Fibroblast of pulmonary artery (primary cell): ENCODE results near the gene DAGLB.

Source experiments
- DNase-seq: peaks from one replicate; pipeline ENCODE4 v3.0.0-alpha.2; 2010; ENCODE audit warnings: low read depth
- H3K4me3 ChIP-seq: replicated peaks from 2 replicates; pipeline ENCODE4 v1.5.1; 2011; ENCODE audit warnings: low read depth, mild to moderate bottlenecking, control low read depth, low read length, moderate library complexity
- TF ChIP-seq, protein P1 (sequence below): IDR thresholded peaks from 2 replicates; pipeline ENCODE4 v1.5.1; 2011; ENCODE audit warnings: mild to moderate bottlenecking, control low read depth, low read length, inconsistent platforms; ENCODE audit errors: missing control alignments

The DAGLB gene

DNA sequence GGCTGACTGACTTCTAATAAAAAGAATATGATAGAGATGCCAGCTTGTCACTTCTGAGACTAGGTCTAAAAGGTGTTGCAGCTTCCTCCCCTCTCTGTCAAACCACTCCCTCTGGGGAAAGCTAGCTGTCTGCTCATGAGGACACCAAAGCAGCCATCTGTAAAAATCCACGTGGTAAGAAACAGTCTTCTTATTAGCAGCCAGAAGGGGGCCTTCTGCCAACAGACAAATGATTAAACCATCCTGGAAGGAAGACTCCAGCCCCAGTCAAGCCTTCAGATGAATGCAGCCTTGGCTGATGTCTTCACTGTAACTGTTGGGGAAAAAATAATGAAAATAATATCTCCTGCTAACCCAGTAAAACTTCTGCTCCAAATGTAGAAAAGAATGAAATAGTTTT is 41.9 kb upstream of the DAGLB start:
- no peak for DNase-seq
- TF ChIP-seq, protein P1, sequence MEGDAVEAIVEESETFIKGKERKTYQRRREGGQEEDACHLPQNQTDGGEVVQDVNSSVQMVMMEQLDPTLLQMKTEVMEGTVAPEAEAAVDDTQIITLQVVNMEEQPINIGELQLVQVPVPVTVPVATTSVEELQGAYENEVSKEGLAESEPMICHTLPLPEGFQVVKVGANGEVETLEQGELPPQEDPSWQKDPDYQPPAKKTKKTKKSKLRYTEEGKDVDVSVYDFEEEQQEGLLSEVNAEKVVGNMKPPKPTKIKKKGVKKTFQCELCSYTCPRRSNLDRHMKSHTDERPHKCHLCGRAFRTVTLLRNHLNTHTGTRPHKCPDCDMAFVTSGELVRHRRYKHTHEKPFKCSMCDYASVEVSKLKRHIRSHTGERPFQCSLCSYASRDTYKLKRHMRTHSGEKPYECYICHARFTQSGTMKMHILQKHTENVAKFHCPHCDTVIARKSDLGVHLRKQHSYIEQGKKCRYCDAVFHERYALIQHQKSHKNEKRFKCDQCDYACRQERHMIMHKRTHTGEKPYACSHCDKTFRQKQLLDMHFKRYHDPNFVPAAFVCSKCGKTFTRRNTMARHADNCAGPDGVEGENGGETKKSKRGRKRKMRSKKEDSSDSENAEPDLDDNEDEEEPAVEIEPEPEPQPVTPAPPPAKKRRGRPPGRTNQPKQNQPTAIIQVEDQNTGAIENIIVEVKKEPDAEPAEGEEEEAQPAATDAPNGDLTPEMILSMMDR = no peak
- H3K4me3 ChIP-seq = no peak overlapping the region

DNA sequence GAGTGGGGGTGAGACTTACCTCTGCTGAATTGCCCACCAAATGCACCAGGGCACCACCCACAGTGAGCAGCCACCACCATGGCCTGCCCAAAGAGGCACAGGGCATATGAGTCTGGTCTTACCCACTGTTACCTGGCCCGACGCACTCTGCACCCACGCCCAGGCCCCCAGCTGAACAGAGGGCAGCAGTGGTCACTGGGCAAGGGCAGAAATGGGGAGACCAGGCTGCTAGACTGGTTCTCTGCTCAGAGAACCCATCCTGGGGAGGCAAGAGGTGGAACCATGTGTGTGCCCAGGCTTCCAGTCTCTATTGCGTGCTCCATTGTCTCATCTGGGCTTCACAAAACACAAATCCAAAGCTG is 39.4 kb upstream of the DAGLB start:
- DNase-seq = no peak
- TF ChIP-seq, protein P1 = no peak
- no peak overlapping the region for H3K4me3 ChIP-seq

DNA sequence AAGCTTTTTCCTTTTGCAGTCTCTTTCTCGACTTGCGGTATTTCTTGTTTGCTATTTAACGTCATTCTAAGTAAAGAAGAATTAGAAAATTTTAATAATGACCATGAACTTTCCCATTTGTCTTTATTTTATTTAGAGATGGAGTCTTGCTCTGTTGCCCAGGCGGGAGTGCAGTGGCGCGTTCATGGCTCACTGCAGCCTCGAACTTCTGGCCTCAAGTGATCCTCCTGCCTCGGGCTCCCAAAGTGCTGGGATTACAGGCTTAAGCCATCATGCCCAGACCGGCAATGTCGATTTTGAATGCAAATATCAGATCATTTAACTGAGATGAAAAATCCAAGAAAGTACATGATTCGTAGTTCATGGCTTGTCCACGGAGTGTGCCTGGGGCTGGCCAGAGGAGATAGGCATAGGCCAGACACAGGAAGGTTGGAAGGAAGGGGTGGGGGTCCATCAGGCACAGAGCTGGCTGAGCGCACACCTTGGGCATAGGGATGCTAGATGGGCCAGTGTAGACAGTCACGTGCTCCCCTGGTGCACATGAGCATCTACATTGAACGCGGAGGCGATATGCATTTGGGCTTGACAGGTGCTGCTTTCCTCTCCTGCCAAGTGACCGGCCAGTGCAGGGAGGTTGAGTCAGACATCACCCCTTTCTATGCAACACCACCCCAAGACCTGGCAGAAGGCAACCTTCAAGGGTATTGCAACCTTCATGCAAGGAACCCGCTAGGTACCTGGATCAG is 38.9 kb upstream of the DAGLB start:
- no peak overlapping the region for H3K4me3 ChIP-seq
- TF ChIP-seq, protein P1 = no peak
- no peak for DNase-seq

DNA sequence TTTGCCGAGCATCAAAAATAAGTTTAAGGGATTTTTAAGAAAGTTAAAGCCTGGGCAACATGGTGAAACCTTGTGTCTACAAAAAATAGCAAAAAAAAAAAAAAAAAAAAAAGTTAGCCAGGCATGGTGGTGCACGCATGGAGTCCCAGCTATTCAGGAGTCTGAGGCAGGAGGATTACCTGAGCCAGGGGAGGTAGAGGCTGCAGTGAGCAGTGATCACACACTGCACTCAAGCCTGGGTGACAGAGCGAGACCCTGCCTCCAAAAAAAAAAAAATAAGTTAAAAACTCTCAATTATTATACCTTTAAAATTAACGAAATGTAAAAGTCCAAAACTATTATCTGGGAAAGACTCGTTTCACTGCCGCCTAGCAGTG is 35.0 kb upstream of the DAGLB start:
- TF ChIP-seq, protein P1 = no peak
- H3K4me3 ChIP-seq = peak overlapping the region; percentile 92
- DNase-seq = no peak

DNA sequence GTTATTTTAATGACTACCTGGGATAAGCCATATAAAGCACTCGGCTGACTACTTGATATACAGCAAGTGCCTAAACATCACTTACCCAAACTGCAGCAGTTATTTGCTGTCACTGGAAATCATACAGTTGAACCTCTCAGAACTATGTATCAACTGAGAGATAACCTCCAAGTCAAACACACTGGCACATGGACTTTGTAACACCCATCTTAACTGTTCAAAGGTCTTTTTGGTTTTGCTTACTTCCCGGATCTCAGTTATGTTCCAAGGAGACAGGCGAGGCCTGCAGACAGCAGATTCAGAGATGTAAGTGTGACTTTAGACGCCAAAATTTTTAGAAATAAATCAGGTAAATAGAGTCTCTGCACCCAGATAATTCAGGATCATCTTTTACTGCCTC is 34.6 kb upstream of the DAGLB start:
- TF ChIP-seq, protein P1 = no peak
- peak overlapping the region; percentile 92 for H3K4me3 ChIP-seq
- no peak for DNase-seq

DNA sequence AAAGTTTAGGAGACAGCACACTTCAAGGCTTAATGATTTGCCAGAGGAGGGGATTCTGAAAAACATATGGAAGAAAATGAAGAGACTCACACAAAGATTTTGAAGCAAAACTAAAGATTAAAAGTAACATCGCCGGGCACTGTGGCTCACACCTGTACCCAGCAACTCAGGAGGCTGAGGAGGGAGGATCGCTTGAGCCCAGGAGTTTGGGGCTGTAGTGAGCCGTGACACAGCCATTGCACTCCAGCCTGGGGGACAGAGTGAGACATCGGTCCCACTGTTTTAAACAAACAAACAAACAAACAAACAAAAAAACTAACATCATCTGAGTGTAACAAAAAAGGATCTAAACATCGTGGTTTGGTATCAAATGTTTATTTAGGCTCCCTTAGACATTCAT is 33.7 kb upstream of the DAGLB start:
- TF ChIP-seq, protein P1 = no peak
- no peak for DNase-seq
- H3K4me3 ChIP-seq = no peak overlapping the region

DNA sequence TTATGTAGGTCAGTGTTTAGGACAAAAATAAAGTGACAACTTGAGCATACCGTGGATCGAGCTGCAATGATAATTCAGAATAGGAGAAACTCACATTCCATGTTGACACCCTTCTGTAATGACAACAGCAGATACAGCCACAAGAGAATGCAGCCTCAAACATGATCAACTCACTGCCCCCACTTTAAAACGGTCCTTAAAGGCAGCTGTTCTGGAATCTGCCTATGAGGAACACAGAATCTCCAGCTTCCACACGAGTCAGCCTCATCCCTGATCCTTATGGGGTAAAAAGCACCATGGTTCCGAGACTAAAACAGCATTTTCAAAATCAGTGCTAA is 32.5 kb upstream of the DAGLB start:
- no peak overlapping the region for H3K4me3 ChIP-seq
- TF ChIP-seq, protein P1 = no peak
- DNase-seq = no peak
